GM23338 (cell line): ENCODE results near the gene RNASET2. TPM values are rescaled to one million over a fixed set of nuclear protein-coding genes. Genes with fewer than 3 reads are reported as not detected.

Source experiments
- ATAC-seq: fragments of 200-7000 bp; cut with Tn5 transposase; 3 replicates; pipeline ENCODE4 v1.9.1; 2020
- DNase-seq: peaks from one replicate; pipeline ENCODE4 v3.0.0-alpha.2; 2015; ENCODE audit warnings: low spot score
- H2AFZ ChIP-seq: fragments of 200-600 bp; sonication (generic); 2 replicates; pipeline ENCODE4 v1.8.0; 2016; ENCODE audit warnings: antibody characterized with exemption, mild to moderate bottlenecking, moderate library complexity
- H3F3A ChIP-seq: fragments of 200-600 bp; sonication (generic); replicated peaks from 2 replicates; pipeline ENCODE4 v1.8.0; 2017; ENCODE audit warnings: antibody characterized with exemption, mixed run types, low read depth
- H3K27ac ChIP-seq: fragments of 200-600 bp; sonication (generic); 2 replicates; pipeline ENCODE4 v1.6.1; 2016; ENCODE audit warnings: low read depth
- H3K27me3 ChIP-seq: fragments of 200-600 bp; sonication (generic); 2 replicates; pipeline ENCODE4 v1.8.0; 2016; ENCODE audit warnings: mild to moderate bottlenecking, mixed run types, moderate library complexity; ENCODE audit not compliant: insufficient read depth
- H3K36me3 ChIP-seq: fragments of 200-600 bp; sonication (generic); 2 replicates; pipeline ENCODE4 v1.8.0; 2016; ENCODE audit warnings: mild to moderate bottlenecking; ENCODE audit not compliant: insufficient read depth
- H3K4me1 ChIP-seq: fragments of 200-600 bp; sonication (generic); 2 replicates; pipeline ENCODE4 v1.8.0; 2016; ENCODE audit warnings: mild to moderate bottlenecking, moderate library complexity; ENCODE audit not compliant: insufficient read depth
- H3K4me2 ChIP-seq: fragments of 200-600 bp; sonication (generic); 2 replicates; pipeline ENCODE4 v1.7.1; 2017; ENCODE audit warnings: mixed run types
- H3K4me3 ChIP-seq: fragments of 200-600 bp; sonication (generic); 2 replicates; pipeline ENCODE4 v1.6.1; 2016; ENCODE audit warnings: mixed run types
- H3K79me2 ChIP-seq: fragments of 200-600 bp; sonication (generic); replicated peaks from 2 replicates; pipeline ENCODE4 v1.8.0; 2017; ENCODE audit warnings: mild to moderate bottlenecking; ENCODE audit not compliant: insufficient read depth
- H3K9me2 ChIP-seq: fragments of 200-600 bp; sonication (generic); 2 replicates; pipeline ENCODE4 v1.8.0; 2017; ENCODE audit not compliant: insufficient read depth
- H4K20me1 ChIP-seq: fragments of 200-600 bp; sonication (generic); replicated peaks from 2 replicates; pipeline ENCODE4 v1.8.0; 2017; ENCODE audit warnings: mild to moderate bottlenecking; ENCODE audit not compliant: insufficient read depth
- H3K27ac Mint-ChIP-seq: 2 replicates; pipeline ENCODE4 v1.8.0; 2020; ENCODE audit warnings: inconsistent platforms, mild to moderate bottlenecking, moderate library complexity, mixed read lengths
- H3K27me3 Mint-ChIP-seq: 3 replicates; pipeline ENCODE4 v1.8.0; 2022; ENCODE audit warnings: low read depth, mild to moderate bottlenecking, moderate library complexity, mixed read lengths, inconsistent platforms; ENCODE audit not compliant: insufficient read depth, poor library complexity
- H3K36me3 Mint-ChIP-seq: 3 replicates; pipeline ENCODE4 v1.8.0; 2021; ENCODE audit warnings: low read depth, mild to moderate bottlenecking, inconsistent platforms, moderate library complexity, mixed read lengths
- H3K4me1 Mint-ChIP-seq: 3 replicates; pipeline ENCODE4 v1.8.0; 2020; ENCODE audit warnings: mild to moderate bottlenecking, inconsistent platforms, mixed read lengths
- H3K4me3 Mint-ChIP-seq: 3 replicates; pipeline ENCODE4 v1.8.0; 2021; ENCODE audit warnings: moderate library complexity, mild to moderate bottlenecking, inconsistent platforms, mixed read lengths
- H3K9me3 Mint-ChIP-seq: 3 replicates; pipeline ENCODE4 v1.8.0; 2020; ENCODE audit warnings: moderate library complexity, mild to moderate bottlenecking, inconsistent platforms, mixed read lengths
- CREB1 ChIP-seq: fragments of 250-450 bp; sonication (Bioruptor Pico); IDR thresholded peaks from 2 replicates; pipeline ENCODE4 v1.5.0; 2020; ENCODE audit warnings: low read depth, mild to moderate bottlenecking, moderate library complexity
- CTCF ChIP-seq, 2 experiments: fragments of 200-600 bp in 1 of 2; sonication (generic) in 1 of 2; conservative IDR thresholded peaks; 2 replicates each; pipeline versions ENCODE4 v1.5.1 to v1.6.1; 2016 to 2017; ENCODE audit warnings: antibody characterized with exemption in 2 of 2, low read depth in 2 of 2, mild to moderate bottlenecking in 2 of 2, moderate library complexity in 1 of 2
- ETS1 ChIP-seq: IDR thresholded peaks from 2 replicates; pipeline ENCODE4 v1.6.1; 2016; ENCODE audit warnings: antibody characterized with exemption
- EZH2 ChIP-seq: fragments of 200-600 bp; sonication (generic); IDR thresholded peaks from one replicate; pipeline ENCODE4 v1.8.0; 2017; ENCODE audit warnings: antibody characterized with exemption, mild to moderate bottlenecking, low read depth; ENCODE audit not compliant: unreplicated experiment
- EZH2phosphoT487 ChIP-seq: fragments of 200-600 bp; sonication (generic); IDR thresholded peaks from one replicate; pipeline ENCODE4 v1.8.1; 2018; ENCODE audit warnings: antibody characterized with exemption; ENCODE audit not compliant: unreplicated experiment
- JUNB ChIP-seq: IDR thresholded peaks from one replicate; pipeline ENCODE4 v1.6.1; 2016; ENCODE audit warnings: antibody characterized with exemption; ENCODE audit not compliant: unreplicated experiment
- NANOG ChIP-seq: IDR thresholded peaks from 2 replicates; pipeline ENCODE4 v1.6.1; 2016; ENCODE audit warnings: antibody characterized with exemption, borderline replicate concordance
- POLR2AphosphoS5 ChIP-seq: IDR thresholded peaks from 2 replicates; pipeline ENCODE4 v1.6.1; 2016; ENCODE audit warnings: antibody characterized with exemption, low read depth
- REST ChIP-seq: IDR thresholded peaks from one replicate; pipeline ENCODE4 v1.6.1; 2018; ENCODE audit warnings: antibody characterized with exemption; ENCODE audit not compliant: unreplicated experiment
- STAT1 ChIP-seq: IDR thresholded peaks from one replicate; pipeline ENCODE4 v1.6.1; 2016; ENCODE audit warnings: antibody characterized with exemption; ENCODE audit not compliant: unreplicated experiment
- ZNF114 ChIP-seq: fragments of 250-450 bp; sonication (Bioruptor Pico); IDR thresholded peaks from 2 replicates; pipeline ENCODE4 v1.5.0; 2020; ENCODE audit warnings: mild to moderate bottlenecking, moderate library complexity
- ZNF331 ChIP-seq: fragments of 250-450 bp; sonication (Bioruptor Pico); IDR thresholded peaks from 2 replicates; pipeline ENCODE4 v1.5.0; 2020; ENCODE audit warnings: low read depth, mild to moderate bottlenecking, moderate library complexity
- ZNF462 ChIP-seq: fragments of 250-450 bp; sonication (Bioruptor Pico); IDR thresholded peaks from 2 replicates; pipeline ENCODE4 v1.5.0; 2020; ENCODE audit warnings: mild to moderate bottlenecking, moderate library complexity
- polyA plus RNA-seq: library from polyadenylated mRNA; unstranded; fragments of >200 nt; fragmentation: Nextera tagmentation; extraction: Ambion mirVana; gene quantifications from 2 replicates; pipeline ENCODE4 v1.2.1, GENCODE V29; 2016
- total RNA-seq: library from RNA; depleted of rRNA; stranded (reverse); fragments of >200 nt; shearing (Covaris generic); gene quantifications from 2 replicates; pipeline ENCODE4 v1.2.3, GENCODE V29; 2014

RNASET2 gene
- total and polyA plus RNA-seq, 2 experiments from 2014 or later: 40.5 to 62.8 TPM

GRCh38 chr6:166939345-166939744 lies 17.0 kb downstream of the RNASET2 start:
- no peak overlapping the region for H3K27ac ChIP-seq
- peaks cover 4% of the 10 kb centered on the region; the same call in 1 of the 2 replicates for H3K36me3 ChIP-seq
- Mint-ChIP-seq H3K4me3 (no peak overlapping the region), H3K36me3 (peaks cover 10% of the 10 kb centered on the region; the same call in 1 of the 3 replicates), H3K27ac (no peak overlapping the region), H3K9me3 (no peaks in the 10 kb centered on the region), H3K4me1 (peaks cover 10% of the 10 kb centered on the region; the same call in 2 of the 3 replicates), H3K27me3 (no peaks in the 10 kb centered on the region)
- H2AFZ ChIP-seq: no peak overlapping the region
- H3K4me2 ChIP-seq: no peak overlapping the region
- no peaks in the 10 kb centered on the region for H3K79me2 ChIP-seq
- DNase-seq: no peak
- no peaks in the 10 kb centered on the region for H3K9me2 ChIP-seq
- H4K20me1 ChIP-seq: peaks cover 5% of the 10 kb centered on the region; the same call in 1 of the 2 replicates
- no peaks in the 10 kb centered on the region for H3K4me1 ChIP-seq
- no peak overlapping the region for H3K4me3 ChIP-seq
- H3K27me3 ChIP-seq: no peaks in the 10 kb centered on the region
- ATAC-seq: no peak
- no peaks in the 10 kb centered on the region for H3F3A ChIP-seq
- no peak for TF ChIP-seq ZNF462 (CRISPR knock-in tag)
- TF ChIP-seq REST: no peak
- no peak for TF ChIP-seq JUNB
- TF ChIP-seq EZH2: no peak
- TF ChIP-seq CTCF (conservative IDR thresholded peaks at IDR 0.05; ENCODE audit: low read depth in 2 of 2): no peak
- no peak for TF ChIP-seq NANOG
- no peak for TF ChIP-seq ETS1
- TF ChIP-seq POLR2AphosphoS5: no peak
- no peak for TF ChIP-seq EZH2phosphoT487
- no peak for TF ChIP-seq STAT1
- TF ChIP-seq CREB1 (CRISPR knock-in tag): no peak
- TF ChIP-seq ZNF331: no peak
- no peak for TF ChIP-seq ZNF114 (CRISPR knock-in tag)
